H1 (cell line): ENCODE results near the gene ALPL. TPM values are rescaled to one million over a fixed set of nuclear protein-coding genes. Genes with fewer than 3 reads are reported as not detected.

Source experiments
- CHD7 ChIP-seq: fragments of 300-600 bp; sonication (generic); IDR thresholded peaks from 2 replicates; pipeline ENCODE4 v1.7.1; 2012; ENCODE audit warnings: low read length, moderate library complexity, mild to moderate bottlenecking, inconsistent platforms; ENCODE audit not compliant: insufficient replicate concordance
- CREB1 ChIP-seq: IDR thresholded peaks from 2 replicates; pipeline ENCODE4 v1.6.1; 2012; ENCODE audit warnings: inconsistent platforms
- KDM4A ChIP-seq: IDR thresholded peaks from one replicate; pipeline ENCODE4 v1.7.1; 2012; ENCODE audit warnings: low read depth, mild to moderate bottlenecking, moderate library complexity, low read length, inconsistent platforms; ENCODE audit not compliant: severe bottlenecking
- polyA plus RNA-seq, 7 experiments: library from polyadenylated mRNA; depleted of rRNA in 3 of 7; stranded (reverse) in 5 of 7; unstranded in 2 of 7; fragments of >200 nt in 5 of 7; fragments of 200-250 nt in 2 of 7; gene quantifications; 1 replicate in 5 of 7; 2 replicates in 1 of 7; 4 replicates in 1 of 7; pipeline versions ENCODE4 v1.2.1 to v1.2.3, GENCODE V29; 2011 to 2013; ENCODE audit warnings: missing spikeins in 2 of 7, mixed read lengths in 2 of 7
- total RNA-seq: library from RNA; stranded (reverse); fragmentation: NEBNext Ultra II Directional; extraction: Animal tissue kit (Norgen Biotek cat#: 25700); gene quantifications from 2 replicates; pipeline ENCODE4 v1.2.1, GENCODE V29; 2021

ALPL gene
- total and polyA plus RNA-seq, 2 of the 8 experiments (the other 6 are each of a cell fraction or from before 2014, with no cell fraction given), result 175 to 362 TPM

GRCh38 chr1:21490774-21491487 lies 18.3 kb upstream of the ALPL start (continued):
- TF ChIP-seq CHD7 (no peak), KDM4A (peak; percentile 28), CREB1 (peak; percentile 65; the same call in 1 of the 2 replicates)
